SK-N-MC (cell line): ENCODE results near the gene PPFIBP2.

Experiments used
- EZH2 ChIP-seq: fragments of 200-600 bp; sonication (generic); IDR thresholded peaks from one replicate; pipeline ENCODE4 v1.6.1; 2017; ENCODE audit warnings: antibody characterized with exemption
- FOXP2 ChIP-seq: optimal IDR thresholded peaks from 2 replicates; pipeline ENCODE3; 2011; ENCODE audit warnings: mild to moderate bottlenecking, moderate library complexity; ENCODE audit not compliant: insufficient read depth; ENCODE audit errors: extremely low read length, control extremely low read depth
- POLR2AphosphoS5 ChIP-seq: IDR thresholded peaks from 2 replicates; pipeline ENCODE4 v1.6.1; 2012; ENCODE audit warnings: mild to moderate bottlenecking, low read depth, low read length, borderline replicate concordance

- TF ChIP-seq POLR2AphosphoS5 (no peak), EZH2 (no peak), FOXP2 (no peak)
These were observed 78.2 kb downstream of the PPFIBP2 start for GRCh38 chr11:7591987-7592386.
